K562 (cell line): Measurements from ENCODE around the gene RFNG. TPM values are rescaled to one million over a fixed set of nuclear protein-coding genes. Genes with fewer than 3 reads are reported as not detected.

Experiments used
- ATAC-seq: fragments of 200-7000 bp; cut with Tn5 transposase; 3 replicates; pipeline ENCODE4 v1.9.1; 2020; ENCODE audit warnings: moderate library complexity
- BruUV-seq: library from RNA; stranded (reverse); fragments of 400-500 nt; replicated peaks from 2 replicates; lab custom pipeline; 2021; lab: Mats Ljungman, UMichigan
- CTCF ChIA-PET: fragments of 300-600 bp; formaldehyde crosslinking; extraction: SDS; loops from one replicate; lab custom pipeline; 2021; ENCODE audit warnings: low intra/inter-chr PET ratio; lab: Yijun Ruan, JAX
- POLR2A ChIA-PET: fragments of 300-600, 350-650 bp; sonication (Branson Sonifier 250); formaldehyde crosslinking; extraction: SDS; loops from one replicate; lab custom pipeline; 2021; ENCODE audit warnings: antibody characterized with exemption, inconsistent platforms; lab: Yijun Ruan, JAX
- DNase-seq, 4 experiments: peaks; one replicate each; pipeline versions ENCODE4 v3.0.0 to v3.0.0-alpha.2; 2011 to 2018; ENCODE audit warnings: low spot score in 3 of 4, mixed read lengths in 3 of 4; ENCODE audit errors: extremely low read depth in 1 of 4
- FAIRE-seq: peaks from 2 replicates; lab custom pipeline; 2011; peaks lifted over from hg19 to GRCh38; lab: Jason Lieb, UNC
- H2AFZ ChIP-seq: 2 replicates; pipeline ENCODE4 v1.6.0; 2011; ENCODE audit warnings: low read depth, low read length, control low read depth, inconsistent platforms
- H3K27ac ChIP-seq: fragments of 200-600 bp; 3 replicates; pipeline ENCODE4 v1.8.0; 2011; ENCODE audit warnings: low read depth, mild to moderate bottlenecking, control low read depth, inconsistent platforms, low read length, moderate library complexity, mixed read lengths; ENCODE audit errors: extremely low read depth
- H3K27me3 ChIP-seq, 2 experiments: fragments of 300-600 bp in 1 of 2; 2 replicates in 1 of 2; 3 replicates in 1 of 2; pipeline versions ENCODE4 v1.6.0 to v1.8.0; 2011; ENCODE audit warnings: inconsistent platforms in 2 of 2, low read length in 2 of 2, mild to moderate bottlenecking in 1 of 2, mixed read lengths in 1 of 2, moderate library complexity in 1 of 2; ENCODE audit not compliant: control insufficient read depth in 2 of 2, insufficient read depth in 2 of 2
- H3K36me3 ChIP-seq: fragments of 300-600 bp; 3 replicates; pipeline ENCODE4 v1.8.0; 2011; ENCODE audit warnings: mild to moderate bottlenecking, low read length, inconsistent platforms; ENCODE audit not compliant: control insufficient read depth, insufficient read depth
- H3K4me1 ChIP-seq, 2 experiments: fragments of 200-600 bp in 1 of 2; replicated peaks in 1 of 2; 2 replicates in 1 of 2; 3 replicates in 1 of 2; pipeline versions ENCODE4 v1.5.1 to v1.8.0; 2011; ENCODE audit warnings: inconsistent platforms in 2 of 2, low read length in 2 of 2, mild to moderate bottlenecking in 1 of 2, mixed read lengths in 1 of 2, moderate library complexity in 1 of 2; ENCODE audit not compliant: control insufficient read depth in 2 of 2, insufficient read depth in 2 of 2
- H3K4me2 ChIP-seq: 2 replicates; pipeline ENCODE4 v1.6.1; 2011; ENCODE audit warnings: low read length, control low read depth, inconsistent platforms, mixed read lengths; ENCODE audit not compliant: insufficient read depth
- H3K4me3 ChIP-seq: fragments of 200-600 bp; sonication (generic), shearing (Covaris generic); 2 replicates; pipeline ENCODE4 v1.5.1; 2016; ENCODE audit warnings: control low read depth, inconsistent platforms
- H3K79me2 ChIP-seq: fragments of 200-600 bp; 3 replicates; pipeline ENCODE4 v1.8.0; 2011; ENCODE audit warnings: low read length, inconsistent platforms; ENCODE audit not compliant: control insufficient read depth, insufficient read depth
- H3K9ac ChIP-seq, 2 experiments: 2 replicates each; pipeline versions ENCODE4 v1.6.0 to v1.6.1; 2011; ENCODE audit warnings: low read depth in 2 of 2, low read length in 2 of 2, control low read depth in 1 of 2, inconsistent platforms in 1 of 2, mild to moderate bottlenecking in 1 of 2, mixed read lengths in 1 of 2; ENCODE audit not compliant: insufficient read depth in 1 of 2
- H3K9me1 ChIP-seq: one replicate; pipeline ENCODE4 v1.6.0; 2011; ENCODE audit warnings: inconsistent platforms, mild to moderate bottlenecking, low read length, moderate library complexity; ENCODE audit not compliant: control insufficient read depth, insufficient read depth
- H3K9me3 ChIP-seq: replicated peaks from 2 replicates; pipeline ENCODE4 v1.5.1; 2011; ENCODE audit warnings: low read depth, low read length, inconsistent platforms; ENCODE audit not compliant: control insufficient read depth, insufficient read depth
- H4K20me1 ChIP-seq: replicated peaks from 2 replicates; pipeline ENCODE4 v1.6.1; 2011; ENCODE audit warnings: low read length, inconsistent platforms, mixed read lengths; ENCODE audit not compliant: control insufficient read depth, insufficient read depth
- DDX20 ChIP-seq: fragments of 450-650 bp; IDR thresholded peaks from 2 replicates; pipeline ENCODE4 v1.6.1; 2016; ENCODE audit warnings: missing genetic modification characterization, low read depth, mild to moderate bottlenecking, missing compliant biosample characterization, moderate library complexity
- POLR2G ChIP-seq: fragments of 200-400 bp; formaldehyde crosslinking; IDR thresholded peaks from 2 replicates; pipeline ENCODE4 v1.6.1; 2017; ENCODE audit warnings: low read depth, mild to moderate bottlenecking, antibody characterized with exemption, low read length, moderate library complexity
- RBM14 ChIP-seq: fragments of 200-400 bp; formaldehyde crosslinking; IDR thresholded peaks from 2 replicates; pipeline ENCODE4 v1.6.1; 2018; ENCODE audit warnings: low read depth, mild to moderate bottlenecking, low read length, moderate library complexity, borderline replicate concordance; ENCODE audit not compliant: insufficient read depth
- SP1 ChIP-seq: sonication (generic); formaldehyde crosslinking; IDR thresholded peaks from 2 replicates; pipeline ENCODE4 v1.8.1; 2022; ENCODE audit warnings: mild to moderate bottlenecking, missing genetic modification reagents
- WGBS: fragments of 100-300 bp; shearing (Covaris generic); methylation state at CpG from one replicate; pipeline ENCODE4 v1.1.6; 2016; ENCODE audit warnings: low coverage, mixed read lengths; ENCODE audit not compliant: insufficient coverage; ENCODE audit errors: missing lambda C conversion rate; 5-methylcytosine and 5-hydroxymethylcytosine counted together
- in situ Hi-C: fragments of 300-500 bp; cut with MboI; formaldehyde crosslinking; loops from 4 replicates; pipeline ENCODE4 v1.15.0; 2018; ENCODE audit warnings: inconsistent platforms, mixed read lengths
- intact Hi-C: fragments of 100-400 bp; cut with micrococcal nuclease; formaldehyde crosslinking; loops from 2 replicates; pipeline ENCODE4 v1.14.2; 2022
- polyA plus RNA-seq, 8 experiments: library from polyadenylated mRNA; depleted of rRNA in 4 of 8; stranded (reverse) in 5 of 8; unstranded in 3 of 8; fragments of >200 nt; fragmentation: Nextera tagmentation in 2 of 8; fragmentation: Illumina TruSeq in 1 of 8; extraction: Ambion mirVana in 2 of 8; extraction: Trizol in 1 of 8; gene quantifications; 2 replicates each; pipeline versions ENCODE4 v1.2.1 to v1.2.3, GENCODE V29; 2011 to 2014; ENCODE audit warnings: inconsistent platforms in 1 of 8, missing spikeins in 1 of 8
- total RNA-seq, 7 experiments: library from RNA; depleted of rRNA in 6 of 7; stranded (reverse); fragments of >200 nt in 6 of 7; fragmentation: Illumina TruSeq in 2 of 7; extraction: Trizol in 2 of 7; gene quantifications; 2 replicates each; pipeline versions ENCODE4 v1.2.1 to v1.2.3, GENCODE V29; 2011 to 2021; ENCODE audit warnings: low replicate concordance in 1 of 7
- TF ChIP-seq, protein P1 (sequence below): sonication (generic); formaldehyde crosslinking; IDR thresholded peaks from 2 replicates; pipeline ENCODE4 v1.9.0; 2022; ENCODE audit warnings: mild to moderate bottlenecking, missing genetic modification reagents
- TF ChIP-seq, protein P2 (sequence below): sonication (generic); formaldehyde crosslinking; IDR thresholded peaks from 2 replicates; pipeline ENCODE4 v1.8.1; 2023; ENCODE audit warnings: mild to moderate bottlenecking, missing genetic modification reagents
- TF ChIP-seq, protein P3 (sequence below): fragments of 200-800 bp; sonication (Bioruptor generic); IDR thresholded peaks from 2 replicates; pipeline ENCODE4 v1.6.1; 2016; ENCODE audit warnings: missing genetic modification characterization, missing compliant biosample characterization

The RFNG gene
- total and polyA plus RNA-seq, 9 of the 15 experiments (the other 6 are each of a cell fraction or from before 2014, with no cell fraction given): 0.32 to 32.8 (median 9.5) TPM

GRCh38 chr17:82029391-82029790 is 22.2 kb downstream of the RFNG start:
- H3K9me3 ChIP-seq: no peaks in the 10 kb centered on the region
- POLR2A ChIA-PET: interaction anchor here (0.6 to 2.0 kb wide), 2 partner anchors 8 to 113 kb away, joined by 3 to 6 read pairs; partner anchors contain the start of gene DCXR
- ATAC-seq: no peak
- TF ChIP-seq RBM14: 0 out of 2 replicates have a peak, but pooled peaks have one; percentile 49
- TF ChIP-seq, protein P1, sequence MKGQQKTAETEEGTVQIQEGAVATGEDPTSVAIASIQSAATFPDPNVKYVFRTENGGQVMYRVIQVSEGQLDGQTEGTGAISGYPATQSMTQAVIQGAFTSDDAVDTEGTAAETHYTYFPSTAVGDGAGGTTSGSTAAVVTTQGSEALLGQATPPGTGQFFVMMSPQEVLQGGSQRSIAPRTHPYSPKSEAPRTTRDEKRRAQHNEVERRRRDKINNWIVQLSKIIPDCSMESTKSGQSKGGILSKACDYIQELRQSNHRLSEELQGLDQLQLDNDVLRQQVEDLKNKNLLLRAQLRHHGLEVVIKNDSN (CRISPR knock-in tag): peak; percentile 30; the same call in 1 of the 2 replicates
- no peak for TF ChIP-seq DDX20 (tag)
- TF ChIP-seq, protein P2, sequence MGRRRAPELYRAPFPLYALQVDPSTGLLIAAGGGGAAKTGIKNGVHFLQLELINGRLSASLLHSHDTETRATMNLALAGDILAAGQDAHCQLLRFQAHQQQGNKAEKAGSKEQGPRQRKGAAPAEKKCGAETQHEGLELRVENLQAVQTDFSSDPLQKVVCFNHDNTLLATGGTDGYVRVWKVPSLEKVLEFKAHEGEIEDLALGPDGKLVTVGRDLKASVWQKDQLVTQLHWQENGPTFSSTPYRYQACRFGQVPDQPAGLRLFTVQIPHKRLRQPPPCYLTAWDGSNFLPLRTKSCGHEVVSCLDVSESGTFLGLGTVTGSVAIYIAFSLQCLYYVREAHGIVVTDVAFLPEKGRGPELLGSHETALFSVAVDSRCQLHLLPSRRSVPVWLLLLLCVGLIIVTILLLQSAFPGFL (CRISPR knock-in tag): no peak
- TF ChIP-seq SP1 (CRISPR knock-in tag): no peak
- TF ChIP-seq, protein P3, sequence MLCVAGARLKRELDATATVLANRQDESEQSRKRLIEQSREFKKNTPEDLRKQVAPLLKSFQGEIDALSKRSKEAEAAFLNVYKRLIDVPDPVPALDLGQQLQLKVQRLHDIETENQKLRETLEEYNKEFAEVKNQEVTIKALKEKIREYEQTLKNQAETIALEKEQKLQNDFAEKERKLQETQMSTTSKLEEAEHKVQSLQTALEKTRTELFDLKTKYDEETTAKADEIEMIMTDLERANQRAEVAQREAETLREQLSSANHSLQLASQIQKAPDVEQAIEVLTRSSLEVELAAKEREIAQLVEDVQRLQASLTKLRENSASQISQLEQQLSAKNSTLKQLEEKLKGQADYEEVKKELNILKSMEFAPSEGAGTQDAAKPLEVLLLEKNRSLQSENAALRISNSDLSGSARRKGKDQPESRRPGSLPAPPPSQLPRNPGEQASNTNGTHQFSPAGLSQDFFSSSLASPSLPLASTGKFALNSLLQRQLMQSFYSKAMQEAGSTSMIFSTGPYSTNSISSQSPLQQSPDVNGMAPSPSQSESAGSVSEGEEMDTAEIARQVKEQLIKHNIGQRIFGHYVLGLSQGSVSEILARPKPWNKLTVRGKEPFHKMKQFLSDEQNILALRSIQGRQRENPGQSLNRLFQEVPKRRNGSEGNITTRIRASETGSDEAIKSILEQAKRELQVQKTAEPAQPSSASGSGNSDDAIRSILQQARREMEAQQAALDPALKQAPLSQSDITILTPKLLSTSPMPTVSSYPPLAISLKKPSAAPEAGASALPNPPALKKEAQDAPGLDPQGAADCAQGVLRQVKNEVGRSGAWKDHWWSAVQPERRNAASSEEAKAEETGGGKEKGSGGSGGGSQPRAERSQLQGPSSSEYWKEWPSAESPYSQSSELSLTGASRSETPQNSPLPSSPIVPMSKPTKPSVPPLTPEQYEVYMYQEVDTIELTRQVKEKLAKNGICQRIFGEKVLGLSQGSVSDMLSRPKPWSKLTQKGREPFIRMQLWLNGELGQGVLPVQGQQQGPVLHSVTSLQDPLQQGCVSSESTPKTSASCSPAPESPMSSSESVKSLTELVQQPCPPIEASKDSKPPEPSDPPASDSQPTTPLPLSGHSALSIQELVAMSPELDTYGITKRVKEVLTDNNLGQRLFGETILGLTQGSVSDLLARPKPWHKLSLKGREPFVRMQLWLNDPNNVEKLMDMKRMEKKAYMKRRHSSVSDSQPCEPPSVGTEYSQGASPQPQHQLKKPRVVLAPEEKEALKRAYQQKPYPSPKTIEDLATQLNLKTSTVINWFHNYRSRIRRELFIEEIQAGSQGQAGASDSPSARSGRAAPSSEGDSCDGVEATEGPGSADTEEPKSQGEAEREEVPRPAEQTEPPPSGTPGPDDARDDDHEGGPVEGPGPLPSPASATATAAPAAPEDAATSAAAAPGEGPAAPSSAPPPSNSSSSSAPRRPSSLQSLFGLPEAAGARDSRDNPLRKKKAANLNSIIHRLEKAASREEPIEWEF (CRISPR knock-in tag): no peak
- TF ChIP-seq POLR2G: 0 out of 2 replicates have a peak, but pooled peaks have one; percentile 25
- TF ChIP-seq, all 486 proteins: peak for 3
- no peak overlapping the region for H3K4me3 ChIP-seq
- peak overlapping the region in 1 of 2 experiments; percentile 55; a peak in 2 of 4 replicates for H3K9ac ChIP-seq
- peaks cover 16% of the 10 kb centered on the region; the same call in 1 of the 3 replicates for H3K36me3 ChIP-seq
- no peak overlapping the region for H3K27ac ChIP-seq
- H3K4me1 ChIP-seq: peaks cover 8 to 89% of the 10 kb centered on the region in 2 experiments
- no peaks in the 10 kb centered on the region for H3K9me1 ChIP-seq
- intact Hi-C loops (no loop called here), in situ Hi-C loops (no loop called here)
- BruUV-seq: no TSS peak
- FAIRE-seq (no peak), DNase-seq (no peak)
- no peaks in the 10 kb centered on the region for H3K27me3 ChIP-seq
- no peak overlapping the region for H3K4me2 ChIP-seq
- no peaks in the 10 kb centered on the region for H4K20me1 ChIP-seq
- WGBS: 90% methylated on average over 16 of the region's 16 CpGs
- CTCF ChIA-PET: interaction anchor here (2.4 kb wide), 1 partner anchor 124 kb away, joined by 27 read pairs; no protein-coding TSS in a partner anchor
- H3K79me2 ChIP-seq: peaks cover 19% of the 10 kb centered on the region
- H2AFZ ChIP-seq: no peak overlapping the region
